ENCODE results near the gene TLR9.
"Not testable (repeated sequence)": the region's sequence is repeated elsewhere in the genome, so short reads cannot be mapped to it uniquely, and the experiment has no call there.

TLR9 gene

GRCh38 chr3:52225452-52226228, at the start of gene TLR9:
TSS of gene TLR9 (minus strand) at chr3:52225645. CDS start at chr3:52225529, 116 bp downstream.
- Histone ChIP-seq H3K4me1 (ENCODE audit: insufficient read depth, low read length) (peaks cover 3% of the 10 kb centered on the region), H3K9me3 (ENCODE audit: low read length) (no peaks in the 10 kb centered on the region), H3K27me3 (ENCODE audit: control insufficient read depth in 1 of 2, insufficient read depth in 2 of 2, low read length in 2 of 2) (no peaks in the 10 kb centered on the region), H3K27ac (ENCODE audit: low read depth, low read length) (no peak within 1 kb of the TSS), H3K9ac (ENCODE audit: low read length) (no peak within 1 kb of the TSS), H3K4me3 (ENCODE audit: low read depth in 1 of 2, low read length in 2 of 2) (no peak within 1 kb of the TSS), H3K36me3 (ENCODE audit: insufficient read depth, low read length) (peaks cover 21% of the 10 kb centered on the region)

- H3K9ac ChIP-seq (ENCODE audit: low read length); H3K27ac ChIP-seq (ENCODE audit: low read depth, low read length); H3K27me3 ChIP-seq (ENCODE audit: control insufficient read depth in 1 of 2, insufficient read depth in 2 of 2, low read length in 2 of 2); H3K9me3 ChIP-seq (ENCODE audit: low read length); H3K4me3 ChIP-seq (ENCODE audit: low read depth in 1 of 2, low read length in 2 of 2); H3K36me3 ChIP-seq (ENCODE audit: insufficient read depth, low read length): not testable (repeated sequence)
- peaks cover 51% of the 10 kb centered on the region for H3K4me1 ChIP-seq (ENCODE audit: insufficient read depth, low read length)
Measured at GRCh38 chr3:52274781-52275180, 49.3 kb upstream of the TLR9 start.

DNA sequence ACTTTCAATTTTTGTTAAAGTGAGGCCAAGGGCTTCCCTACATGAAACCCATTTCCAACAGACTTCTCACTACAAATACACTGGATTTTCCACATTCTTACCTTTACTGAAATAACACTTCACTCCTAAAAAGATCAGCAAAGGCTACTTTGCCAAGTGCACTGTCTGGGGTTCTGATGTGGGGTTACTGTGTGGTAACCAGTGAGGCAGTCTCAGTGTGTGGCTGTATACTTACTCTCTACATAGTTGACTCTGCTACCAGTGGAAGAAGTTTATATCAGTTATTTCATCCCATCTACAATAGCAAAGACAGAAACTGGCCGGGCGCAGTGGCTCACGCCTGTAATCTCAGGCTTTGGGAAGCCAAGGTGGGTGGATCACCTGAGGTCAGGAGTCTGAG, 47.4 kb upstream of the TLR9 start:
- Histone ChIP-seq H3K9ac (ENCODE audit: low read length) (no peak overlapping the region), H3K27ac (ENCODE audit: low read depth, low read length) (no peak overlapping the region), H3K4me1 (ENCODE audit: insufficient read depth, low read length) (peaks cover 41% of the 10 kb centered on the region), H3K4me3 (ENCODE audit: low read depth in 1 of 2, low read length in 2 of 2) (no peak overlapping the region), H3K36me3 (ENCODE audit: insufficient read depth, low read length) (peaks cover 14% of the 10 kb centered on the region), H3K27me3 (ENCODE audit: control insufficient read depth in 1 of 2, insufficient read depth in 2 of 2, low read length in 2 of 2) (no peaks in the 10 kb centered on the region), H3K9me3 (ENCODE audit: low read length) (no peaks in the 10 kb centered on the region)

DNA sequence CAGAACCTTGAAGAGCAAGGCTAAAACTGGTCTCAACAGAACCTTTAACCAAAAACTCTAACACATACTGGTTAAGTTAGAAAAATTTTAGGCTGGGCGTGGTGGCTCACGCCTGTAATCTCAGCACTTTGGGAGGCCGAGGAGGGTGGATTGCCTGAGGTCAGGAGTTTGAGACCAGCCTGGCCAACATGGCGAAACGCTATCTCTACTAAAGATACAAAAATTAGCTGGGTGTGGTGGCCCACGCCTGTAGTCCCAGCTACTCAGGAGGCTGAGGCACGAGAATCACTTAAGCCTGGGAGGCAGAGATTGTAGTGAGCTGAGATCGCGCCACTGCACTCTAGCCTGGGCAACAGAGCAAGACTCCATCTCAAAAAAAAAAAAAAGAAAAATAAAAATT, 46.7 kb upstream of the TLR9 start:
- not testable (repeated sequence) for H3K27ac ChIP-seq (ENCODE audit: low read depth, low read length)

GRCh38 chr3:52270252-52270754, 44.9 kb upstream of the TLR9 start:
- Histone ChIP-seq H3K9me3 (ENCODE audit: low read length) (no peaks in the 10 kb centered on the region), H3K27ac (ENCODE audit: low read depth, low read length) (no peak overlapping the region), H3K4me1 (ENCODE audit: insufficient read depth, low read length) (peaks cover 34% of the 10 kb centered on the region), H3K27me3 (ENCODE audit: control insufficient read depth in 1 of 2, insufficient read depth in 2 of 2, low read length in 2 of 2) (no peaks in the 10 kb centered on the region), H3K36me3 (ENCODE audit: insufficient read depth, low read length) (peaks cover 36% of the 10 kb centered on the region), H3K4me3 (ENCODE audit: low read depth in 1 of 2, low read length in 2 of 2) (no peak overlapping the region), H3K9ac (ENCODE audit: low read length) (no peak overlapping the region)

More for the DNA sequence above, 46.7 kb upstream of the TLR9 start:
- H3K9me3 ChIP-seq (ENCODE audit: low read length); H3K27me3 ChIP-seq (ENCODE audit: control insufficient read depth in 1 of 2, insufficient read depth in 2 of 2, low read length in 2 of 2); H3K9ac ChIP-seq (ENCODE audit: low read length); H3K4me3 ChIP-seq (ENCODE audit: low read depth in 1 of 2, low read length in 2 of 2): not testable (repeated sequence)
- H3K4me1 ChIP-seq (ENCODE audit: insufficient read depth, low read length), result peaks cover 41% of the 10 kb centered on the region
- peaks cover 21% of the 10 kb centered on the region for H3K36me3 ChIP-seq (ENCODE audit: insufficient read depth, low read length)

DNA sequence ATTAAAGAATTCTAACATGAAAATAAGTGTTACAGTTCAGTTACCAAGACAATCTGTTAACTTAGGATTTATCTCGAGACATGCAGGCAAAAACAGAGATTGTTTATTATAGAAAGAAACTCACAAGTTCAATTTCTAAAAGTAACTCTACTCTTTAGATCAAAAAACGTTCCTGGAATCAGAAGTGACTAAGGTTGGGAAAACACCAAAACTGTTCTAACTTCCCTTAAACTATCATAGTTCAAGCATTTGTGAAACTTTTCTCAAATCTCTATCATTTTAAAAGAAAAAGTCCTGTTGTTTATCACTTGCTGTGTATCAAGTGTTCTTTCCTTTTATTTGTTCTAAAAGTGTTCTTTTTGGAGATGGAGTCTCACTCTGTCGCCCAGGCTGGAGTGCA, 44.3 kb upstream of the TLR9 start:
- no peak overlapping the region for H3K9ac ChIP-seq (ENCODE audit: low read length)
- H3K27ac ChIP-seq (ENCODE audit: low read depth, low read length), result no peak overlapping the region
- peaks cover 34% of the 10 kb centered on the region for H3K4me1 ChIP-seq (ENCODE audit: insufficient read depth, low read length)
- no peaks in the 10 kb centered on the region for H3K27me3 ChIP-seq (ENCODE audit: control insufficient read depth in 1 of 2, insufficient read depth in 2 of 2, low read length in 2 of 2)
- H3K9me3 ChIP-seq (ENCODE audit: low read length), result no peaks in the 10 kb centered on the region
- no peak overlapping the region for H3K4me3 ChIP-seq (ENCODE audit: low read depth in 1 of 2, low read length in 2 of 2)
- peaks cover 38% of the 10 kb centered on the region for H3K36me3 ChIP-seq (ENCODE audit: insufficient read depth, low read length)

GRCh38 chr3:52268036-52268435, 42.6 kb upstream of the TLR9 start:
- Histone ChIP-seq H3K9me3 (ENCODE audit: low read length) (no peaks in the 10 kb centered on the region), H3K27me3 (ENCODE audit: control insufficient read depth in 1 of 2, insufficient read depth in 2 of 2, low read length in 2 of 2) (no peaks in the 10 kb centered on the region), H3K36me3 (ENCODE audit: insufficient read depth, low read length) (peaks cover 55% of the 10 kb centered on the region), H3K9ac (ENCODE audit: low read length) (no peak overlapping the region), H3K27ac (ENCODE audit: low read depth, low read length) (no peak overlapping the region), H3K4me3 (ENCODE audit: low read depth in 1 of 2, low read length in 2 of 2) (no peak overlapping the region), H3K4me1 (ENCODE audit: insufficient read depth, low read length) (peaks cover 26% of the 10 kb centered on the region)

DNA sequence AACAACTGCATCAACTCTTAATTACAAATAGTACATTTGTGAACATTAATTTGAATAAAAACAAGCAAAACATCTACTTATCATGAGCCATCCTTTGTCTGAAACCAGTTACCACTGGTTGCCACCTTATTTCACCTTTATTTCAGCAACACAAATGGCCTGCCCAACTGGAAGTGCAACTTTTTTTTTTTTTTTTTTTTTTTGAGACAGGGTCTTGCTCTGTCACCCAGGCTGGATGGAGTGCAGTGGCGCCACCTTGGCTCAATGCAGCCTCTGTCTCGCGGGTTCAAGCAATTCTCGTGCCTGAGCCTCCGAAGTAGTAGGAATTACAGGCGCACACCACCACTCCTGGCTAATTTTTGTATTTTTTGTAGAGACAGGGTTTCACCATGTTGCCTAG, 39.9 kb upstream of the TLR9 start:
- Histone ChIP-seq H3K36me3 (ENCODE audit: insufficient read depth, low read length) (peaks cover 80% of the 10 kb centered on the region), H3K4me1 (ENCODE audit: insufficient read depth, low read length) (peaks cover 6% of the 10 kb centered on the region), H3K27ac (ENCODE audit: low read depth, low read length) (no peak overlapping the region)

GRCh38 chr3:52262447-52262846, 37.0 kb upstream of the TLR9 start:
- H3K4me1 ChIP-seq (ENCODE audit: insufficient read depth, low read length), result no peaks in the 10 kb centered on the region
- no peak overlapping the region for H3K9ac ChIP-seq (ENCODE audit: low read length)
- H3K4me3 ChIP-seq (ENCODE audit: low read depth in 1 of 2, low read length in 2 of 2), result no peak overlapping the region
- no peaks in the 10 kb centered on the region for H3K9me3 ChIP-seq (ENCODE audit: low read length)
- H3K27me3 ChIP-seq (ENCODE audit: control insufficient read depth in 1 of 2, insufficient read depth in 2 of 2, low read length in 2 of 2), result no peaks in the 10 kb centered on the region
- peaks cover 91% of the 10 kb centered on the region for H3K36me3 ChIP-seq (ENCODE audit: insufficient read depth, low read length)
- no peak overlapping the region for H3K27ac ChIP-seq (ENCODE audit: low read depth, low read length)

More for the DNA sequence above, 39.9 kb upstream of the TLR9 start:
- Histone ChIP-seq H3K9ac (ENCODE audit: low read length) (no peak overlapping the region), H3K9me3 (ENCODE audit: low read length) (no peaks in the 10 kb centered on the region), H3K27me3 (ENCODE audit: control insufficient read depth in 1 of 2, insufficient read depth in 2 of 2, low read length in 2 of 2) (no peaks in the 10 kb centered on the region), H3K4me3 (ENCODE audit: low read depth in 1 of 2, low read length in 2 of 2) (no peak overlapping the region)

DNA sequence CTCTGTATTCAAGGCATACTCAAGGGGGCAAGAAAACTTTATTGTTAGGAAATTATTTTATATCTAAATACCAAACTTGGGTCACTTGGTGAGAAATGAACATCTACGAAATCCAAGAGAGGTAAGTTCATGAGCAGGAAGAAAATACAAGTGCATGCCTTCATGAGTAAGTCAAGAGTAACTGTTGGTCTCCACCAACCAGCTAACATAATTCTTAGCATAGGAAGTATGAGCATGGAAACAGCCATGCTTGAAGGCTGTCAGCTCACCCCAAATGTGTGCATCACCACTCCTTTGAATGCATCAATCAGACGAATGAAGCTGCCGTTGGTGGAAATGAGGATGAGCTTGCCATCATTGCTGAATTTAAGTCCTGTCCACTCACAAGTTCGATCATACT, 34.0 kb upstream of the TLR9 start:
- H3K9ac ChIP-seq (ENCODE audit: low read length), result no peak overlapping the region
- H3K9me3 ChIP-seq (ENCODE audit: low read length), result no peaks in the 10 kb centered on the region
- no peak overlapping the region for H3K27ac ChIP-seq (ENCODE audit: low read depth, low read length)
- peaks cover 2% of the 10 kb centered on the region for H3K4me1 ChIP-seq (ENCODE audit: insufficient read depth, low read length)
- H3K4me3 ChIP-seq (ENCODE audit: low read depth in 1 of 2, low read length in 2 of 2), result no peak overlapping the region
- H3K27me3 ChIP-seq (ENCODE audit: control insufficient read depth in 1 of 2, insufficient read depth in 2 of 2, low read length in 2 of 2), result no peaks in the 10 kb centered on the region
- peaks cover 92% of the 10 kb centered on the region for H3K36me3 ChIP-seq (ENCODE audit: insufficient read depth, low read length)

DNA sequence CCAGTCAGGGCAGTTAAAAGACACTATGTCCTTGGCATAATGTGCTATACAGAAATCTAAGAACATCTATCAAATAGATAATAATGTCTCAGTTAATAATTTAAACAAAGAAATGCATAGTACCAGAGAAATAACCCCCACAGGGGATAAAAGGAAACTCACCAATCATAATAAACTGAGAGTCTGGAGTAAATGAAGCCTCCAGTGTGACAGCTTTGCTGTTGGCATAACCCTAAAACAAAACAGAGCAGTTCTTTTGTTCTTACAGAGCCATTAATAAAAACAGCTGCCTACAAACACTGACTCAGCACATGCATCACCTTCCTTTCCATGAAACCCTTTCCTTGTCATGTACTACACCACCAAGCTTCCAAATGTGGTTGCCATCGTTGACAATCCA, 33.6 kb upstream of the TLR9 start:
- no peak overlapping the region for H3K9ac ChIP-seq (ENCODE audit: low read length)
- no peaks in the 10 kb centered on the region for H3K27me3 ChIP-seq (ENCODE audit: control insufficient read depth in 1 of 2, insufficient read depth in 2 of 2, low read length in 2 of 2)
- H3K36me3 ChIP-seq (ENCODE audit: insufficient read depth, low read length), result peaks cover 88% of the 10 kb centered on the region
- H3K27ac ChIP-seq (ENCODE audit: low read depth, low read length), result no peak overlapping the region
- no peaks in the 10 kb centered on the region for H3K9me3 ChIP-seq (ENCODE audit: low read length)
- H3K4me3 ChIP-seq (ENCODE audit: low read depth in 1 of 2, low read length in 2 of 2), result no peak overlapping the region
- H3K4me1 ChIP-seq (ENCODE audit: insufficient read depth, low read length), result peaks cover 6% of the 10 kb centered on the region

- peaks cover 13% of the 10 kb centered on the region for H3K4me1 ChIP-seq (ENCODE audit: insufficient read depth, low read length)
- H3K9me3 ChIP-seq (ENCODE audit: low read length), result no peaks in the 10 kb centered on the region
- H3K36me3 ChIP-seq (ENCODE audit: insufficient read depth, low read length), result peaks cover 87% of the 10 kb centered on the region
- H3K27ac ChIP-seq (ENCODE audit: low read depth, low read length), result no peak overlapping the region
- H3K4me3 ChIP-seq (ENCODE audit: low read depth in 1 of 2, low read length in 2 of 2), result no peak overlapping the region
- no peak overlapping the region for H3K9ac ChIP-seq (ENCODE audit: low read length)
- H3K27me3 ChIP-seq (ENCODE audit: control insufficient read depth in 1 of 2, insufficient read depth in 2 of 2, low read length in 2 of 2), result no peaks in the 10 kb centered on the region
Measured at GRCh38 chr3:52257911-52258310, 32.5 kb upstream of the TLR9 start.

Data from muscle layer of colon (tissue), 2 donors.